ENCODE data around the gene RTP1.
A peak's percentile ranks its signal among the peaks of the same experiment; 100 is the strongest.
"Not testable (repeated sequence)": the region's sequence is repeated elsewhere in the genome, so short reads cannot be mapped to it uniquely, and the experiment has no call there.

RTP1 gene, protein sequence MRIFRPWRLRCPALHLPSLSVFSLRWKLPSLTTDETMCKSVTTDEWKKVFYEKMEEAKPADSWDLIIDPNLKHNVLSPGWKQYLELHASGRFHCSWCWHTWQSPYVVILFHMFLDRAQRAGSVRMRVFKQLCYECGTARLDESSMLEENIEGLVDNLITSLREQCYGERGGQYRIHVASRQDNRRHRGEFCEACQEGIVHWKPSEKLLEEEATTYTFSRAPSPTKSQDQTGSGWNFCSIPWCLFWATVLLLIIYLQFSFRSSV

DNA sequence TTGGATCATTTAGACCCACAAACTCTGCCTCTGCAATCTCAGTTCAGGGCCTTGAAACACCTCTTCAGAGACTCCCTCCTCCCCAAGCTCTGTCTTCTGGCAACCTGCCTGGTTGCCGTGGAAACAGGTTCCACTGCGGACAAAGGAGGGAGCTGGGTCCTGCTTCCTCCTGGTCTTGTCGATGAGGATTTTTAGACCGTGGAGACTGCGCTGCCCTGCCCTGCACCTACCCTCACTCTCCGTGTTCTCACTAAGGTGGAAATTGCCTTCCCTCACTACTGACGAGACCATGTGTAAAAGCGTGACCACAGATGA is at the start of gene RTP1:
TSS of gene RTP1 (plus strand) at position 152 of the 315 bp plus-strand sequence. CDS start at position 182, 30 bp downstream.
- DNase-seq (ENCODE audit: low spot score) = no peak

GRCh38 chr3:187150186-187150585 is 47.1 kb upstream of the RTP1 start:
- DNase-seq (ENCODE audit: low spot score) = no peak

DNA sequence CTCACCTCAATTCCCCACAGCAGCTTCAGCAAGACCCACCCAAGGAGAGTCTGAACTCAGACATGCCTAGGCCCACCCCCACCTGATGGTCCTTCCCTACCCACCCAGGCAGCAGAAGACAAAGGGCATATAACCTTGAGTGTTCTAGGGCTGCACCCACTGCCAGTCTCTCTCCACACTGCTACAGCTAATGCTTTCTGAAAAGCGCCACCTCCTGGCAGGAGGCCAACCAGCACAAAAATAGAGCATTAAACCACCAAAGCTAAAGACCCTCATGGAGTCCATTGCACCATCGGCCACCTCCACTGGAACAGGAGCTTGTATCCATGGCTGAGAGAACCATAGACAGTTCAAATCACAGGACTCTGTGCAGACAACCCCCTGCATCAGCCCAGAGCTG is 46.7 kb upstream of the RTP1 start:
- DNase-seq (ENCODE audit: low spot score) = no peak

DNA sequence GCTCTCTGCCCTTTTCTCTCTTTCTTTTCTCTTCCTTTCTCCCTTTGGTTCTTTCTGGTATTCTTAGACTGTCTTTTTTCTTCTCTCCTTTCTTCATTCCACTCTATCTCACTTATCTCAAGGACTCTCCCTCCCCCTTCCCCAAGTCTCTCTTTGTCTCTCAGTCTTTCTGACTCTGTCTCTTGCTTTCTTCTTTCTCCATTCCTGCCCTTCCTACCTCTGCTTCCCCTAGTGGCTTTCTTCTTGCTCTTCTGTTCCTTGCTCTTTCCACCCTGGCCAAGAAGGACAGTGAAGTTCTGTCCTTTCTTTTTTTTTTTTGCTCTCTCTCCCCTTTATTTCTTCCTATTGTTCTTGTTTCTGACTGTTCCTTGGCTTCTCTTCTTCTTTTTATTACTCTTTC is 35.7 kb upstream of the RTP1 start:
- no peak for DNase-seq (ENCODE audit: low spot score)

GRCh38 chr3:187162265-187162953 is 34.9 kb upstream of the RTP1 start:
- no peak for DNase-seq (ENCODE audit: low spot score)

- peak; percentile 46 for DNase-seq (ENCODE audit: low spot score)
Measured at GRCh38 chr3:187165144-187165543, 32.1 kb upstream of the RTP1 start.

DNA sequence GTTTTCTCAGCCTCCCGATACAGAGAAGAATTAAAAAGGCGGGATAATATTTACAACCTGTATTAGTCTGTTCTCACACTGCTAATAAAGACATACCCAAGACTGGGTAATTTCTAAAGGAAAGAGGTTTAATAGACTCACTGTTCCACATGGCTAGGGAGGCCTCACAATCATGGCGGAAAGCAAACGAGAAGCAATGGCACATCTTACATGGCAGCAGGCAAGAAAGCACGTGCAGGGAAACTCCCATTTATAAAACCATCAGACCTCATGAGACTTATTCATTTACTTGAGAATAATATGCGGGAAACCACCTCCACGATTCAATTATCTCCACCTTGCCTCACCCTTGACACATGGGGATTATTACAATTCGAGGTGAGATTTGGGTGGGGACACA is 30.5 kb upstream of the RTP1 start:
- DNase-seq (ENCODE audit: low spot score) = no peak

DNA sequence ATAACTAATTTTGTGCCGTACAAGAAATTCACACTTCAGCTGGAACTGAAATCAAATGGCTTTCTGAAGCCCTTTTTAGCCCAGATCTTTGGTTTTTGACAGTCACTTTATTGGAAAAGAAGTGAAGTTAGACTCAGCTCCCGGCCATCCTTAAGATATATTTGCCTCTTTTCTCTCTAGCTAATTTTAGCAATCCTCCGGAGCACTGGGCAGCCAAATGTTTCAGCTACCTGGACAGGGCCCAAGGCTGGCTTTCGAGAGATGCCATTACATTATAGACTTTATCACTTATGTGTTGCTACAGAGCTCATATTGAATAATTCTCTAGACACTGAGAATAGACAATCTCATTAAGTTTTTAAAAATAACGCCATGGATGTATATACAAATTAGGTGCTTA is 29.5 kb upstream of the RTP1 start:
- DNase-seq (ENCODE audit: low spot score) = no peak

- DNase-seq (ENCODE audit: low spot score) = no peak
Measured at GRCh38 chr3:187169231-187169960, 27.9 kb upstream of the RTP1 start.

- DNase-seq (ENCODE audit: low spot score) = not testable (repeated sequence)
Measured at GRCh38 chr3:187170911-187171310, 26.4 kb upstream of the RTP1 start.

- DNase-seq (ENCODE audit: low spot score) = no peak
Measured at GRCh38 chr3:187172929-187173328, 24.4 kb upstream of the RTP1 start.

GRCh38 chr3:187181454-187182170 is 15.7 kb upstream of the RTP1 start:
- DNase-seq (ENCODE audit: low spot score) = no peak

DNA sequence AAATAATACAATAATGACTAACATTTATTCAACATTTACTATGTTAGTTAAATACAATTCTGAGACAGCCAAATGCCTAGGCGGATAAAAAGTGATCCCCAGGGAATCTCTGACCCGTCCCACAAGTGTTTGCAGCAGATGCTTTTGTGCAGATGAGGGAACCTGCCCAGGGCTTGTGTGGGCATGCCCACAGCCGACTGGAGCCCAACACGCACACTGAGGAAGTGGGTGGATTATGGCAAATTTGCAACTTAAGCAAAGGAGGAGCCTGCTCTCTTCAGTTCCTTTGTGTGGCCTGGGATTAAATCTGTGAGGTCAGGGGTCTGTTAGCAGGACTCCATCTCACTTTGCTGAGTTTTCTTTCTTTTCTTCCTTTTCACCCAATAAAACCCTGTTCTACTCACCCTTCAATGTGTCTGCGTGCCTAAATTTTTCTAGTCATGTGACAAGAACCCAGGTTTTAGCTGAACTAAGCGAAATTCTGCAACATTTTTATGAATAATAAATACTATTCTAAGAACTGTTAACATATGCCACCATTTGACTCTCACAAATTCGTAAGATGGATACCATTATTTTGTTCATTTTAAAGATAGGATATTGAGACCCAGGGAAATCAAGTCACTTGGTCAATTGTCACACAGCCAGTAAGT is 13.9 kb upstream of the RTP1 start:
- no peak for DNase-seq (ENCODE audit: low spot score)

GRCh38 chr3:187183903-187184302 is 13.4 kb upstream of the RTP1 start:
- no peak for DNase-seq (ENCODE audit: low spot score)

DNA sequence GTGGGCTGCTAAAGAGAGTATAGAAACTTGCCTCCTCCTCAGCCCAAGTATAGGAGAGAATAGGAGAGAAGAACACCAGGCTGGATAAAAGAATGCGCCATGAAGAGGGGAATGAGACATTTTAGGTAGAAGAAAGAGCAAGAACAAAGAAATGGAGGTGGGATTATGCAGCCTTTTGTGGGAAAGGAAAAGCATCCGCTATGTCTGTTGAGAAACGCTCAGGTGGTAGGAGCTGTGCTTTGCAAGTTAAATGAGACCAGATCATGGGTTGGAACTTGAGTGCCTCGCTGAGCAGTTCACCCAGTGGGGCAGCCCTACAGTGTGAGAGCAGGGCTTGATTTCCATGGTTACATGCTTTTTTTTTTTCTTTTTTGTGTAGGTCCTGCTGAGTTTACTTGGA is 11.5 kb upstream of the RTP1 start:
- no peak for DNase-seq (ENCODE audit: low spot score)

- no peak for DNase-seq (ENCODE audit: low spot score)
Measured at GRCh38 chr3:187186375-187186774, 10.9 kb upstream of the RTP1 start.

GRCh38 chr3:187186801-187187421 is 10.4 kb upstream of the RTP1 start:
- DNase-seq (ENCODE audit: low spot score) = no peak

DNA sequence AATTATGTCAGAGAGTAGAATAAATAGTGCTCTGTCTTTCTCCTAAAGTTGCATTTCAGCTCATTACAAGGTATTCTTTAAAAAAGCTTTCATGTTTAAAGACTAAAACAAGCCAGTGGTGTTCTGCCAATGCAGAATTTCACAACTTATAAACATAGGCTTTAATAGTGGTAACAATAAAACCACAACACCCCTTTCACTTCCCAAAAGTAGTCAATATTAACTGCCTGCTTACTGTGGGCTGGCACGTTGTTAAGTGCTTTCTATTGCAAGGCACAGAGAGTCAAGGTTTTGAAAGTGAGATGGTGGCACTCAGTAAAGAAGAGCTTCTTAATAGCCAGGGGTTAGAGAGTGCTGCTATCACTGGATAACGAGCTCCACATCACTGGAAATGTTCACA is 8.4 kb upstream of the RTP1 start:
- no peak for DNase-seq (ENCODE audit: low spot score)

- no peak for DNase-seq (ENCODE audit: low spot score)
Measured at GRCh38 chr3:187191271-187191670, 6.0 kb upstream of the RTP1 start.

GRCh38 chr3:187193181-187193580 is 4.1 kb upstream of the RTP1 start:
- DNase-seq (ENCODE audit: low spot score) = no peak

DNA sequence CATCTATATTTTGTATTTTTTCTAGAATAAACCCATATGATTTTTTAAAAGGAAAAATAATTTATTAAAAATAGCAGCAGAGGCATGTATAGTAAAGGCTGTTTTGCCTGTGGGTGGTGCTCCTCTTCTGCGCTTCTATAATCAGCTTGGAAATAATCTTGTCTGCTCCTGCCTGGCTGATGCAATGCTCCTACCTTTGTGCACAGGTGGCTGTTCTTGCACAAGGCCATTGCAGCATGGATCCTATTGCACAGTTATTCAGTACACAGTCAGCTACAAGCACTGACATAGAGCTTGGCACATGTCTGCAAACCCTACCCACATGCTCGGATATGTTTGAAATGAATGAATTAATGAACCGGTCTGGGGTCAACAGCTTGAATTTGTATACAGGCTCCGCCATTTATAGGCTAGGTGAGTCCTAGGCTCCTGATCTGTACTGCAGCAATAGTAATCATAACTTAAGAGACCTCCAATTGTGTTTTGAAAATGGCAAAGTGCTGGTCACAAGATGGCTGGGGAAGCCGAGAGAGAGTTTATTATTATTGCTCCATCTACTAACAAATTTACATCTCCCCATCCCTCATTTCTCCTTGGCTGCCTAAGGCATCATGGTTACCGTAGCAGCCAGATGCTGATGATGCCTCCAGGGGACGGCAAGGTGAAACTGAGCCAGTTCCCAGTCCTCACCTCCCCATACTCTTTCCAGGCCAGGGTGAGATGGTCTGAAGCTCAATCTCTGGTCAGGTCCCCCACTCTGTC is 532 bp upstream of the RTP1 start:
- DNase-seq (ENCODE audit: low spot score) = no peak
